Epithelial cell of umbilical artery (primary cell): ENCODE data around the gene NKX2-4. TPM values are rescaled to one million over a fixed set of nuclear protein-coding genes. Genes with fewer than 3 reads are reported as not detected.

ENCODE experiments used
- total RNA-seq: library from RNA; depleted of rRNA; stranded (reverse); fragments of >200 nt; gene quantifications from 2 replicates; pipeline ENCODE4 v1.2.3, GENCODE V29; 2014

Gene NKX2-4
- total RNA-seq = not detected in 2 replicates

DNA sequence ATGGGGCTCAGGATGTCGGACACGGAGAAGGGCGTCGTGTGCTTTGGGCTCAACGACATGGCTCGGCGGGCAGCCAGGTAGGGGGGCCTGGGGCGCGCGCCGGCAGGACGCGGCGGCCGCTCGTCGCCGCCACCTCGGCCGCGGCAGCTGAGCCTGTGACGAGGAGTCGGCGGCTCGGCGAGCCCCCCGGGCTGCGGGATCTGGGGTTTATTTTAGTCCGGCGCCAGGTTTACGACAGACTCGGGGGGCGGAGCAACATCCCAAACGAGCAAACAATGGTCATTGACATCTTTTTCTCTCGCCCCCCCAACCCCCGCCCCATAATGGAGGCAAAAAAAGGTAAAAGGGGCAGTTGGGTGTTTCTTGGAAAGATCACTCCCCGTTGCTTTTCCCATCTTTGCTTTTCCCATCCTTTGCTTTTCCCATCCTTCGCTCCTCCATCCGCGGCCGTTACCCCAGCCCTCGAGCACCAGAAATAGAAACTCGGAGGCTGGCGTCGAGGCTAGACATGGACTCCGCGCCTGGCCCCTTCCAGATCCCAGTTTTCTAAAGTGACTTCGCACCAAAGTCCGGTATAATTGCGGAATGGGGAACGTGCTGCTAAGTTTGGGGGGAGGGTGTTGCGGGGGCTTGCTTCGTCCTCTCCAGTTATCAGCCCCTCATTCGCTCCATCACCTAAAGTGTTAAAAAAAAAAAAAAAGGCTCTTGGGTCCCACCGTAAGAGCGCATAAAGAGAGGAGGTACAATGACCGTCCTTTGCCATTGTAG lies at the start of gene NKX2-4:
Gene NKX2-4, minus strand, starts transcription at position 186 of the 768 bp plus-strand sequence. Its CDS starts 127 bp downstream, at position 59.

Other genes with a start within 250 kb of the NKX2-4 start
- 106 and 109 TPM in 2 replicates for gene XRN2, start 94.2 kb downstream of the NKX2-4 start, total RNA-seq
- gene NKX2-2, start 116.5 kb upstream of the NKX2-4 start, total RNA-seq = not detected in 2 replicates